Measurements from ENCODE around the gene FAM47A.

FAM47A gene

GRCh38 chrX:34144246-34144645, 12.1 kb upstream of the FAM47A start:
- H3K4me3 ChIP-seq (replicated peaks; ENCODE audit: insufficient read depth, low read length) = no peak overlapping the region
- no peak overlapping the region for H3K27ac ChIP-seq (replicated peaks)
- TF ChIP-seq POLR2AphosphoS5 (IDR thresholded peaks at IDR 0.05; ENCODE audit: low read depth) (no peak), GABPA (IDR thresholded peaks at IDR 0.05; ENCODE audit: low read depth) (no peak)
- DNase-seq (ENCODE audit: low read depth in 1 of 2, low spot score in 1 of 2) = no peak
- no peaks in the 10 kb centered on the region for H3K27me3 ChIP-seq (ENCODE audit: insufficient read depth, poor library complexity, severe bottlenecking)

GRCh38 chrX:34140816-34141215, 8.7 kb upstream of the FAM47A start:
- no peaks in the 10 kb centered on the region for H3K27me3 ChIP-seq (ENCODE audit: insufficient read depth, poor library complexity, severe bottlenecking)
- DNase-seq (ENCODE audit: low read depth in 1 of 2, low spot score in 1 of 2) = no peak
- TF ChIP-seq GABPA (IDR thresholded peaks at IDR 0.05; ENCODE audit: low read depth) (no peak), CTCF (IDR thresholded peaks at IDR 0.05; ENCODE audit: insufficient read depth, low read length) (no peak), SPI1 (IDR thresholded peaks at IDR 0.05; ENCODE audit: borderline replicate concordance, low read depth) (no peak), REST (IDR thresholded peaks at IDR 0.05; ENCODE audit: insufficient replicate concordance, low read depth) (no peak), POLR2AphosphoS5 (IDR thresholded peaks at IDR 0.05; ENCODE audit: low read depth) (no peak)
- no peak overlapping the region for H3K4me3 ChIP-seq (replicated peaks; ENCODE audit: insufficient read depth, low read length)
- no peak overlapping the region for H3K27ac ChIP-seq (replicated peaks)

- Histone ChIP-seq H3K27me3 (ENCODE audit: insufficient read depth, poor library complexity, severe bottlenecking) (no peaks in the 10 kb centered on the region), H3K27ac (replicated peaks) (no peak overlapping the region), H3K4me3 (replicated peaks; ENCODE audit: insufficient read depth, low read length) (no peak overlapping the region)
- no peak for DNase-seq (ENCODE audit: low read depth in 1 of 2, low spot score in 1 of 2)
- TF ChIP-seq GABPA (IDR thresholded peaks at IDR 0.05; ENCODE audit: low read depth) (no peak), REST (IDR thresholded peaks at IDR 0.05; ENCODE audit: insufficient replicate concordance, low read depth) (no peak), POLR2AphosphoS5 (IDR thresholded peaks at IDR 0.05; ENCODE audit: low read depth) (no peak), SPI1 (IDR thresholded peaks at IDR 0.05; ENCODE audit: borderline replicate concordance, low read depth) (no peak), CTCF (IDR thresholded peaks at IDR 0.05; ENCODE audit: insufficient read depth, low read length) (no peak)
These were observed 952 bp downstream of the FAM47A start for GRCh38 chrX:34130980-34131744.

- no peak for DNase-seq (ENCODE audit: low read depth in 1 of 2, low spot score in 1 of 2)
These were observed 1.6 kb downstream of the FAM47A start for GRCh38 chrX:34130501-34130900.

More at GRCh38 chrX:34130501-34130900, 1.6 kb downstream of the FAM47A start:
- Histone ChIP-seq H3K27ac (replicated peaks) (no peak overlapping the region), H3K4me3 (replicated peaks; ENCODE audit: insufficient read depth, low read length) (no peak overlapping the region), H3K27me3 (ENCODE audit: insufficient read depth, poor library complexity, severe bottlenecking) (no peaks in the 10 kb centered on the region)
- TF ChIP-seq POLR2AphosphoS5 (IDR thresholded peaks at IDR 0.05; ENCODE audit: low read depth) = no peak
- TF ChIP-seq SPI1 (IDR thresholded peaks at IDR 0.05; ENCODE audit: borderline replicate concordance, low read depth) = no peak
- no peak for TF ChIP-seq REST (IDR thresholded peaks at IDR 0.05; ENCODE audit: insufficient replicate concordance, low read depth)
- no peak for TF ChIP-seq CTCF (IDR thresholded peaks at IDR 0.05; ENCODE audit: insufficient read depth, low read length)
- TF ChIP-seq GABPA (IDR thresholded peaks at IDR 0.05; ENCODE audit: low read depth) = no peak
